ENCODE data around the gene CPA2.

CPA2 gene

GRCh38 chr7:130286881-130287280 lies 20.2 kb downstream of the CPA2 start:
- DNase-seq (ENCODE audit: low read depth) = no peak
- TF ChIP-seq, protein P1, sequence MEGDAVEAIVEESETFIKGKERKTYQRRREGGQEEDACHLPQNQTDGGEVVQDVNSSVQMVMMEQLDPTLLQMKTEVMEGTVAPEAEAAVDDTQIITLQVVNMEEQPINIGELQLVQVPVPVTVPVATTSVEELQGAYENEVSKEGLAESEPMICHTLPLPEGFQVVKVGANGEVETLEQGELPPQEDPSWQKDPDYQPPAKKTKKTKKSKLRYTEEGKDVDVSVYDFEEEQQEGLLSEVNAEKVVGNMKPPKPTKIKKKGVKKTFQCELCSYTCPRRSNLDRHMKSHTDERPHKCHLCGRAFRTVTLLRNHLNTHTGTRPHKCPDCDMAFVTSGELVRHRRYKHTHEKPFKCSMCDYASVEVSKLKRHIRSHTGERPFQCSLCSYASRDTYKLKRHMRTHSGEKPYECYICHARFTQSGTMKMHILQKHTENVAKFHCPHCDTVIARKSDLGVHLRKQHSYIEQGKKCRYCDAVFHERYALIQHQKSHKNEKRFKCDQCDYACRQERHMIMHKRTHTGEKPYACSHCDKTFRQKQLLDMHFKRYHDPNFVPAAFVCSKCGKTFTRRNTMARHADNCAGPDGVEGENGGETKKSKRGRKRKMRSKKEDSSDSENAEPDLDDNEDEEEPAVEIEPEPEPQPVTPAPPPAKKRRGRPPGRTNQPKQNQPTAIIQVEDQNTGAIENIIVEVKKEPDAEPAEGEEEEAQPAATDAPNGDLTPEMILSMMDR (IDR thresholded peaks at IDR 0.05; ENCODE audit: low read length, missing control alignments) = no peak
- H3K4me3 ChIP-seq (replicated peaks; ENCODE audit: low read depth, low read length) = no peak overlapping the region

DNA sequence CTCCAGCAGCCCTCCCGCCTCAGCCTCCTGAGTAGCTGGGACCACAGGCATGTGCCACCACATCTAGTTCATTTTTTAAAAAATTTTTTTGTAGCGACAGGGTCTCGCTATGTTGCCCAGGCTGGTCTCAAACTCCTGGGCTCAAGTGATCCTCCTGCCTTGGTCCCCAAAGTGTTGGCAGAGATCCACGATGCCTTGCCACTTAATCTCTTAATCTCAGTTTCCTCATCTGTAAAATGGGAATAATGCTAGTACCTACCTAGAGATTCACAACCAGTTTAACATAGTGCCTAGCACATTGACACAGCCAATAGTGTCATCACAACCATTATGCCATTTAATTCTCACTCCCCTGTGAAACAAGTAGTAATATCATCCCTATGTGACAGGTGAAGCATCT lies 21.5 kb downstream of the CPA2 start:
- TF ChIP-seq, protein P1 (IDR thresholded peaks at IDR 0.05; ENCODE audit: low read length, missing control alignments) = no peak
- H3K4me3 ChIP-seq (replicated peaks; ENCODE audit: low read depth, low read length) = no peak overlapping the region
- no peak for DNase-seq (ENCODE audit: low read depth)

DNA sequence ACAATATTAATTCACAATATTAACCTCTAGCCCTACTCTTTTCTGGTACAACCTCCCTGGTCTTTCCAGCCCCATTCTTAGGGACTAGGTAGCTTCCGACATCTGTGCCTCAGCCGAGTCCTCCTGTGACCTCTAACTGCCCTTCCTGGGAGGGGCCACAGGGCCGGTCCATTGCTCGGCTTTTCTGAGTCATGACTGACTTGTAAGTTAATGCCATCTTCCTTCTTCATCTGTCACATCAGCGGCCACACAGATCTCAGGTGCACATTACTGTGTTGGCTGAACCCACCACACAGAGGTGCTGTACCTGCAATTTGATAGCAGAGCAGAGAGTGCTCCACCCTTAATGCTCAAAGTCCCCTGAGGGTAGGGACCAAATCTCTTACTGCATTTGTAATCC lies 22.2 kb downstream of the CPA2 start:
- DNase-seq (ENCODE audit: low read depth) = no peak
- TF ChIP-seq, protein P1 (IDR thresholded peaks at IDR 0.05; ENCODE audit: low read length, missing control alignments) = no peak
- H3K4me3 ChIP-seq (replicated peaks; ENCODE audit: low read depth, low read length) = no peak overlapping the region

GRCh38 chr7:130289478-130289877 lies 22.8 kb downstream of the CPA2 start:
- no peak overlapping the region for H3K4me3 ChIP-seq (replicated peaks; ENCODE audit: low read depth, low read length)
- DNase-seq (ENCODE audit: low read depth) = no peak
- TF ChIP-seq, protein P1 (IDR thresholded peaks at IDR 0.05; ENCODE audit: low read length, missing control alignments) = no peak

- peak; percentile 67 for DNase-seq (ENCODE audit: low read depth)
These were observed 24.1 kb downstream of the CPA2 start for GRCh38 chr7:130290745-130291144.

GRCh38 chr7:130292682-130293257 lies 26.1 kb downstream of the CPA2 start, which contains the start of gene CPA4:
TSS of gene CPA4 (plus strand) at chr7:130293161. CDS start at chr7:130293181, 20 bp downstream.
- H3K4me3 ChIP-seq (replicated peaks; ENCODE audit: low read depth, low read length) = no peak within 1 kb of the TSS
- DNase-seq (ENCODE audit: low read depth) = peak; percentile 86
- TF ChIP-seq, protein P1 (IDR thresholded peaks at IDR 0.05; ENCODE audit: low read length, missing control alignments) = no peak

More at GRCh38 chr7:130290745-130291144, 24.1 kb downstream of the CPA2 start:
- TF ChIP-seq, protein P1 (IDR thresholded peaks at IDR 0.05; ENCODE audit: low read length, missing control alignments) = no peak
- no peak overlapping the region for H3K4me3 ChIP-seq (replicated peaks; ENCODE audit: low read depth, low read length)

DNA sequence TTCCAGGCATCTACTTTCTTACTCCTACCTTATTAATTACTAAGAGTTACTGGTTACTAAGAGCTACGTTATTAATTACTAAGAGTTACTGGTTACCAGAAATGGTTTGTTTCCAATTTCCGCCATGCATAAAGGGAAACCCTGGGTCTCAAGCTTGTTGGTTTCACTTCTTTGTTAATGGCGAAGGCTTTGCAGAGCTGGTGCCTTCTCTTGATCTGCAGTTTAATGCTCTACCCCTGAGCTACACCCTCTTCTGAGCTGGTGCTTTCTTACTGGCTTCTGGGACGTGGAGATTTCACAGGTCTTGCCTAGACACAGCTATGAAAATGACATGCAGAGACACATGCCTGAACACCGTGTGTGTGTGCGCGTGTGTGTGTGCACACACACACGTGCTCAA lies 26.9 kb downstream of the CPA2 start:
- H3K4me3 ChIP-seq (replicated peaks; ENCODE audit: low read depth, low read length) = no peak overlapping the region
- TF ChIP-seq, protein P1 (IDR thresholded peaks at IDR 0.05; ENCODE audit: low read length, missing control alignments) = no peak
- no peak for DNase-seq (ENCODE audit: low read depth)

Data from fibroblast of pulmonary artery (primary cell).